Posterior vena cava (tissue), 2 donors: ENCODE results near the gene MYBPC3. TPM values are rescaled to one million over a fixed set of nuclear protein-coding genes. Genes with fewer than 3 reads are reported as not detected.
A peak's percentile ranks its signal among the peaks of the same experiment; 100 is the strongest.
"Not testable (repeated sequence)": the region's sequence is repeated elsewhere in the genome, so short reads cannot be mapped to it uniquely, and the experiment has no call there.

Source experiments
- DNase-seq: peaks from one replicate; pipeline ENCODE4 v3.0.0-alpha.2; 2020; ENCODE audit warnings: low spot score
- intact Hi-C, 2 donors: fragments of 100-400 bp; cut with DNase I; formaldehyde crosslinking; loops; one replicate each; pipeline versions ENCODE4 v1.14.1 to v1.14.2; 2022 to 2023
- total RNA-seq, 2 donors: library from RNA; stranded (reverse); fragmentation: NEBNext Ultra II Directional; extraction: Animal tissue kit (Norgen Biotek cat#: 25700); gene quantifications; one replicate each; pipeline ENCODE4 v1.2.1, GENCODE V29; 2021
- donor health status: DM: yes; HTN: yes; CAD: no.
- donor health status: DM: yes; HTN: yes; CAD: no.

Gene MYBPC3
- total RNA-seq, 2 donors from 2014 or later: 0.19 to 0.37 TPM

DNA sequence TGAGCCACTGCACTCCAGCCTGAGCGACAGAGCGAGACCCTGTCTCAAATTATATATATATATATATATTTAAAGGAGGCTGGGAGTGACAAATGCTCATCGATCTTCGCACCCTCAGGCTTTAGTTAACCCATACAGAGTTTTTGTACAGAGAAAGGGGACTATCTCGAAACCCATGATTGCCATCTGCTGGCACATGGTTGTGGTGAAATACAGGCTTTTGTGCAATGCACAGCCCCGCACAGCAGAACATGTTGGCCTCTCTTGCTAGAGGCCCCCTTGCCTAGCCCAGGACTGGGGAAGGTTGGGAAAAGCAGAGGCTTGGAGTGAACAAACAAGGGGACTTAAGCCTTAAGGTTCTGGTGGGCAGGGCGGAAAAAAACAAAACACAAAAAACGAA lies 3.6 kb downstream of the MYBPC3 start:
- DNase-seq: no peak
- intact Hi-C loops: no loop called here

DNA sequence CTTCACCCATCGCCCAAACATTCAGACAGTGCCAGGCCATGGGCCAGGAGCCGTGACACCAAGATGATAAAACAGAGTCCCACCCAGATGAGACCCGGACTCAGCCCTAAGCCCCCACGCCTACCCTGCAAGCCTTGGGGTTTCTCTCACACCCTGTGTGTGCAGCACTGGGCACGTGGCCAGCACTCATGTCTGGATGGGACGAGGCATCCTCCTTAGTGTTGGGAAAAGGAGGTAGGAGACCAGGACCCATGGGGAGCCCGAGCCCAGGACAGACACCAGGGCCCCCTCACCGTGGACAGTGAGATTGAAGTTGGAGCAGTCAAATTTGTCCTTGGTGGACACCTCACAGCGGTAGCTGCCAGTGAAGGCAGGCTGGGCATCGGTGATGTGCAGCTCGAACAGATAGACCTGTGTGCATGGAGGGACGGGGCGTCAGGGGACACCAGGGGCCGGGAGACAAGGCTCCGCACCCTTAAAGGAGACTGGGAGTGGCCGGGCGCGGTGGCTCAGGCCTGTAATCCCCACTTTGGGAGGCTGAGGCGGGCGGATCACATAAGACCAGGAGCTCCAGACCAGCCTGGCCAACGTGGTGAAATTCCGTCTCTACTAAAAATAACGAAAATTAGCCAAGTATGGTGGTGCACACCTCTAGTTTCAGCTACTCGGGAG lies 4.2 kb downstream of the MYBPC3 start:
- intact Hi-C loops: no loop called here
- DNase-seq: no peak

DNA sequence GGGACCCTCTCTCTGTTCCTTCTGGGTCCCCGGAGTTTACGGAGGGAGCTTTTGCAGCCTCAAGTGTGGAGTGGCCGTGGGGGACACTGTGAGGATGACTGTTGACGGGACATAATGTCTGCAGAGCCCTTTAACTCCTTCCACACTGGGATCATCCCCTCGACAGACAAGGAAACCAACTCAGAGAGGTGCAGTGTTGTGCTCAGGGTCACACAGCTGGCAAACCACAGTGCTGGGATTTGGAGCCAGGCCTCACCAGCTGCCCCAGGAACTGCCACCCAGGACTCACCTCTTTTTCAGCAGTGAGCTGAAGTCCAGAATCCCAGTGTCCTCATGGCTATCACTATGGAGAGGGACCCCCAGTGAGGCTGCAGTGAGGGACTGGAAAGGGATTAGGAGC lies 5.4 kb downstream of the MYBPC3 start:
- DNase-seq: no peak
- intact Hi-C loops: no loop called here

GRCh38 chr11:47345890-47346563 lies 6.5 kb downstream of the MYBPC3 start:
- intact Hi-C loops: no loop called here
- no peak for DNase-seq

GRCh38 chr11:47342854-47343253 lies 9.6 kb downstream of the MYBPC3 start:
- DNase-seq: peak; percentile 79
- intact Hi-C loops: no loop called here

- no peak for DNase-seq
- intact Hi-C loops: no loop called here
Observed at GRCh38 chr11:47342036-47342803, 10.3 kb downstream of the MYBPC3 start.

GRCh38 chr11:47340980-47341775 lies 11.3 kb downstream of the MYBPC3 start:
- DNase-seq: no peak
- intact Hi-C loops: no loop called here

GRCh38 chr11:47340010-47340409 lies 12.5 kb downstream of the MYBPC3 start:
- intact Hi-C loops: no loop called here

DNA sequence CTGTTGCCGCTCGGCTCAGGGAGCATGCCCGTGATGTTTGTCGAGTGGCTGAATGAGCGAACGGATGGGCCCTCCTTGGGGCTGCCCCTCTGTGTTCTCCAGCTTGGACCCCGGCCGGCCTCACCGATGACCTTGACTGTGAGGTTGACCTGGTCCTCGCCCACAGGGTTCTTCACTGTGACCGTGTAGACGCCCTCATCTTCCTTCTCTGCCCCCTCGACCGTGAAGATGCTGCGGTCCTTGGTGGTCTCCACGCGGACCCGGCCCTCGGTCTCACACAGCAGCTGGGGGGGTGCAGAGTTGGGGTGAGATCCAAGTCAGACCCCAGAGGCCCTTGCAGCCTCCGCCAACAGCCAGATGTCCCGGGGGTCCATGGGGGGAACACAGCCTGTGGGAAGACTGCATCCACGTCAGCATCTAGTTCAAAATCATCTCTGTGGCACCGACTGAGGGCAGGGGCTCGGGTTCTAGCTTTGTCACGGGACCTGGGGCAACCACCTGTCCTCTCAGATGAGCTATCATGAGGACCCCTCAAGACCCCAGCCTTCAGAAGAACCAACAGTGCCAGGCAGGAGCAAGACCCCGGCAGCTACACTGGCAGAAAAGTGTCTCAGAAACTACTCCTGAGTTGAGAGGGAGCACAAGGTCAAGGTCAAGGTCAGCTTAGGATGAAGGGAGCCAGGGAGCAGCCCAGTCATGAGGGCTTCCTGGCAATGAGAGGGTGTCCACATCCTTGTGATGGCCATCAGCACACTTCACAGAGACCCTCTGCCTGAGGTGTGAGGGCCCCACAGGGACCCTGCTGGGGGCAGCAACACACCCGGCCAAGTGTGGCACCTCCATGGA lies 13.9 kb downstream of the MYBPC3 start:
- intact Hi-C loops: no loop called here
- DNase-seq: no peak

More at GRCh38 chr11:47340010-47340409, 12.5 kb downstream of the MYBPC3 start:
- no peak for DNase-seq

- DNase-seq: no peak
- intact Hi-C loops: no loop called here
Observed at GRCh38 chr11:47337229-47337924, 15.1 kb downstream of the MYBPC3 start.

DNA sequence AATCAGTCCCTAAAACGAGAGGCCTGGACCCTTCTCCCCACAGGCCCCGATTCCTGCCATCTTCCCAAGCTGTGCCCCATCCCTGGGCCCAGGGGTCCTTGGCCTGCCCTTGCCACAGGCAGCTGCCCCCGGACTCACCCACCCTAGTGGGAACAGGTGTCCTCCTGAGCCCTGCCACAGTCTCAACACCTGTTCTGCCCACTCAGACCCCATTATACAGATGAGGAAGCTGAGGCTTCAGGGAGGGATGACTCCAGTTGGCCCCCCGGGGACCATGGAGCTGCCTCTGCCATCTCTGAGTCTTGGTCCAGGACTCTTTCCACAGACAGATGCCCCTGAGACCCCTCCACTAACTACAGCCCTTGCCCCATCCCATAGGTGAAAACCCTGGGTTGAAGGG lies 15.9 kb downstream of the MYBPC3 start:
- no peak for DNase-seq
- intact Hi-C loops: no loop called here

- DNase-seq: no peak
- intact Hi-C loops: no loop called here
Observed at GRCh38 chr11:47335733-47336132, 16.8 kb downstream of the MYBPC3 start.

DNA sequence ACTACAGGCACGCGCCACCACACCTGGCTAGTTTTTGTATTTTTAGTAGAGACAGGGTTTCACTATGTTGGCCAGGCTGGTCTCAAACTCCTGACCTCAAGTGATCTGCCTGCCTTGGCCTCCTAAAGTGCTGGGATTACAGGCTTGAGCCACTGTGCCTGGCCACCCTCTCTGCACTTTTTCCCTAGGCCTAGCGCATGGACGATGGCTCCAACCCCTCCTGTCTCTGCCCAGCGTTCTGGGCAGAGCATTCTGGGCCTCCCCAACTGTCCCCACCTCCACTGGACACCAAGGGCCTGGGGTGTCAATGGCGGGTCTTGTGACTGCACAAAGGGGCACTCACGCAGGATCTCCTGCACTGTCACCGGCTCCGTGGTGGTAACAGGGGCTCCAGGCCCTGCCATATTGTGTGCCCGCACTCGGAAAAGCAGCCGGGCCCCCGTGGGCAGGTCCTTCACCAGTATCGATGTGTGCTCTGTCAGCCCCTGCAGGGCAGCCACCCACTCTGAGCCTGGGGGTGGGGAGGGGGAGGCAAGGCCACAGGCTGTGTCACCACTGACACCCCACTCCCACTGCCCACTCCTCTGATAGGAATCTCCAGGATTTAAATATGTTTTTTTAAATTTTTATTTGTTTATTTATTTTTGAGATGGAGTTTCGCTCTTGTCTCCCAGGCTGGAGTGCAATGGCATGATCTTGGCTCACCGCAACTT lies 17.6 kb downstream of the MYBPC3 start:
- not testable (repeated sequence) for DNase-seq
- intact Hi-C loops: loop anchor here in 1 of 2 donors (1.0 kb wide), 1 partner anchor 36 kb away; no protein-coding TSS in a partner anchor

DNA sequence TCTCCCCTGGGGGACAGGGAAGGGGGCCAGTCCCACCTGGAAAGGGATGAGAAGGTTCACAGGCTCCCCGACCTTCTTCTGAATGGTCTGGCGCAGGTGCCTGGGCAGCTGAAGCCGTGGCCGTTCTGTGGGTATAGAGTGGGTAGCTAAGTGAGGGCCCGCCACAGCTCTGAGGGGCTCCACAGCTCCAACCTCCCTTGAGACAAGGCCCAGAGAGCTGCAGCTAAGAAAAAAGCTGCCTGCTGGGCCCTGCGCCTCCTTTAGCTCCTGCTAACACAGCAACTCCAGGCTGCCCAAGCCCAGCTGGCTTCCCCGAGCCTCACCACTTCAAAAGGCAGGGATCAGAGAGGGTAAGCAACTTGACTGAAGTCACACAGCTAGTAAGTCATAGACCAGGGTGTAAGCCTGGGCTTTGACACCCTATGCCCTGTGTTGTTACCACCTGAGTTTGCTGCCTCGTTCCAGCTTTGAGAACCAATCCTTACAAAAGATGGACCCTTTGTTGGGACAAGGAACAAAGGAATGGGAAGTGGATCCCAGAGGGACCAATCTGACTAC lies 18.5 kb downstream of the MYBPC3 start:
- no peak for DNase-seq
- intact Hi-C loops: loop anchor here in 1 of 2 donors (1.0 kb wide), 1 partner anchor 35 kb away; no protein-coding TSS in a partner anchor

DNA sequence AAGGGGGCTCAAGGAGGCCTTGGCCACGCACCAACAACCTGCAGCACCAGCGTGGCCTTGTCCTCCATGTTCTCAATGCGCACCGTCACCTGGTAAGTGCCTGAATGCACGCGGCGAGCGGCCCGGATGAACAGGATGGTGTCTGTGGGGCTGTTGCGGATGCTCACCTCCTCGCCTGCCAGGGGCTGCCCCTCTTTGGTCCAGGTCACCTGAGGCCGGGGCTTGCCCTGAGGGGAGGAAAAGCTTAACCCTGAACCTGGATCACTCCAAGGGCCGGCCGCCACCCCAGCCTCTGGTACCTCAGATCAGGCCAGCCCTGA lies 19.0 kb downstream of the MYBPC3 start:
- DNase-seq: no peak
- intact Hi-C loops: no loop called here

DNA sequence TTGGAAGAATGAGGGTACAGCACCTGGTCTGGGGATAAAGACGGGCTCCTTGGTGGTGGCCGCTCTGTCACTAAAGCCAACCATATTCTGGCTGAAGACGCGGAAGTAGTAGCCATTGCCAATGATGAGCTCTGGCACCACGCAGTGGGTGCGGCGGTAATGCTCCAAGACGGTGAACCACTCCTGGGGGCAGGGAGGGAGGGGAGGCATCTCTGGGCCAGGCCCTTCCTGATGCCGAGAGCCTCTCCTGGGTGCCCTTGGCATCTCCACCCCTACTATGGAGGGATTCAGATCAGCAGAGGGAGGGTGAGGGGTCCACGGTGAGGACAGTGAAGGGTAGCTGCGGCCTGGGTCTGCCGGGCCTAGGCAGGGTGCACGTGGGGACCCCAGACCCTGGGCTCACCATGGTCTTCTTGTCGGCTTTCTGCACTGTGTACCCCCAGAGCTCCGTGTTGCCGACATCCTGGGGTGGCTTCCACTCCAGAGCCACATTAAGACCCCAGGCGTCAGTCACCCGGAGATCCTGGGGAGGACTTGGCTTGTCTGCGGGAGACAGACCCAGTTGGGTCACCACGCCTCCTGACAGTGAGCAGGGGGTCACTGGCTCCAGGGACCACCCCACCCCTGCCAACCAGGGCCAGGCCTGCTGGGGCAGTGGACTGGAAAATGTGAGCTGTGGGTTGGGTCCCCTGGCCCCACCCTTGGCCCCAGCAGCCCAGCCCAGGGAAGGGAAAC lies 19.5 kb downstream of the MYBPC3 start:
- DNase-seq: no peak
- intact Hi-C loops: no loop called here

GRCh38 chr11:47332303-47332711 lies 20.2 kb downstream of the MYBPC3 start:
- intact Hi-C loops: no loop called here

More at GRCh38 chr11:47332303-47332711, 20.2 kb downstream of the MYBPC3 start:
- no peak for DNase-seq
